HepG2 (cell line): ENCODE data around the gene VAT1L. TPM values are rescaled to one million over a fixed set of nuclear protein-coding genes. Genes with fewer than 3 reads are reported as not detected.

Source experiments
- ATAC-seq: fragments of 200-7000 bp; cut with Tn5 transposase; 3 replicates; pipeline ENCODE4 v1.9.1; 2020; ENCODE audit warnings: mild to moderate bottlenecking, moderate library complexity
- BruUV-seq: library from RNA; stranded (reverse); fragments of 400-500 nt; replicated peaks from 2 replicates; lab custom pipeline; 2021; lab: Mats Ljungman, UMichigan
- CTCF ChIA-PET: fragments of 300-600 bp; formaldehyde crosslinking; extraction: SDS; loops from one replicate; lab custom pipeline; 2021; ENCODE audit warnings: low total read pairs, inconsistent platforms, low intra/inter-chr PET ratio; lab: Yijun Ruan, JAX
- POLR2A ChIA-PET: fragments of 350-600 bp; sonication (Branson Sonifier 250); formaldehyde crosslinking; loops from one replicate; lab custom pipeline; 2020; ENCODE audit warnings: antibody characterized with exemption, inconsistent platforms; lab: Yijun Ruan, JAX
- DNase-seq: peaks from one replicate; pipeline ENCODE4 v3.0.0-alpha.2; 2015; ENCODE audit warnings: low spot score
- FAIRE-seq: peaks from 3 replicates; lab custom pipeline; 2011; peaks lifted over from hg19 to GRCh38; lab: Jason Lieb, UNC
- H2AFZ ChIP-seq: one replicate; pipeline ENCODE4 v1.6.1; 2011; ENCODE audit warnings: low read length, inconsistent platforms
- H3K27ac ChIP-seq: fragments of 300-600 bp; 3 replicates; pipeline ENCODE4 v1.8.0; 2011; ENCODE audit warnings: mixed run types, mild to moderate bottlenecking, mixed read lengths, low read length, inconsistent platforms; ENCODE audit not compliant: insufficient read depth; ENCODE audit errors: extremely low read length
- H3K27me3 ChIP-seq, 2 experiments: fragments of 200-600 bp in 1 of 2; 2 replicates in 1 of 2; 3 replicates in 1 of 2; pipeline versions ENCODE4 v1.6.0 to v1.8.0; 2011; ENCODE audit warnings: low read length in 2 of 2, mild to moderate bottlenecking in 2 of 2, moderate library complexity in 2 of 2, inconsistent platforms in 1 of 2; ENCODE audit not compliant: insufficient read depth in 2 of 2, control insufficient read depth in 1 of 2
- H3K36me3 ChIP-seq, 2 experiments: fragments of 200-600 bp in 1 of 2; replicated peaks in 1 of 2; 2 replicates in 1 of 2; 3 replicates in 1 of 2; pipeline versions ENCODE4 v1.5.1 to v1.8.0; 2011; ENCODE audit warnings: low read length in 2 of 2, inconsistent platforms in 1 of 2; ENCODE audit not compliant: insufficient read depth in 2 of 2, control insufficient read depth in 1 of 2
- H3K4me1 ChIP-seq: 2 replicates; pipeline ENCODE4 v1.5.1; 2012; ENCODE audit warnings: low read length, inconsistent platforms; ENCODE audit not compliant: insufficient read depth
- H3K4me2 ChIP-seq: 2 replicates; pipeline ENCODE4 v1.6.0; 2011; ENCODE audit warnings: low read depth, low read length, inconsistent platforms
- H3K4me3 ChIP-seq, 3 experiments: fragments of 200-600 bp in 1 of 3; sonication (generic), shearing (Covaris generic) in 1 of 3; replicated peaks in 1 of 3; 2 replicates each; pipeline ENCODE4 v1.5.1; 2011 to 2016; ENCODE audit warnings: low read length in 3 of 3, inconsistent platforms in 2 of 3, low read depth in 2 of 3, mild to moderate bottlenecking in 2 of 3, control low read depth in 1 of 3, mixed read lengths in 1 of 3; ENCODE audit not compliant: insufficient read depth in 1 of 3
- H3K79me2 ChIP-seq: one replicate; pipeline ENCODE4 v1.6.1; 2011; ENCODE audit warnings: low read length, inconsistent platforms; ENCODE audit not compliant: insufficient read depth
- H3K9ac ChIP-seq: 2 replicates; pipeline ENCODE4 v1.6.0; 2011; ENCODE audit warnings: mild to moderate bottlenecking, low read depth, low read length, inconsistent platforms; ENCODE audit not compliant: insufficient read depth
- H3K9me3 ChIP-seq: 2 replicates; pipeline ENCODE4 v1.5.1; 2012; ENCODE audit warnings: mild to moderate bottlenecking, low read length
- H4K20me1 ChIP-seq: 2 replicates; pipeline ENCODE4 v1.6.0; 2011; ENCODE audit warnings: inconsistent platforms, mild to moderate bottlenecking, low read length, moderate library complexity; ENCODE audit not compliant: insufficient read depth
- ARID4A ChIP-seq: sonication (generic); formaldehyde crosslinking; IDR thresholded peaks from 2 replicates; pipeline ENCODE4 v1.5.0; 2020; ENCODE audit warnings: mild to moderate bottlenecking, missing genetic modification reagents, borderline replicate concordance
- EP300 ChIP-seq, 3 experiments: sonication (generic) in 1 of 3; formaldehyde crosslinking in 1 of 3; IDR thresholded peaks; 2 replicates each; pipeline versions ENCODE4 v1.5.1 to v1.6.1; 2011 to 2020; ENCODE audit warnings: low read depth in 2 of 3, low read length in 2 of 3, borderline replicate concordance in 1 of 3, improper control_type of control experiment in 1 of 3, mild to moderate bottlenecking in 1 of 3, missing genetic modification reagents in 1 of 3, moderate library complexity in 1 of 3
- ETV6 ChIP-seq: sonication (generic); formaldehyde crosslinking; conservative IDR thresholded peaks from 2 replicates; pipeline ENCODE4 v1.4.0; 2020; ENCODE audit warnings: missing genetic modification reagents
- RAD51 ChIP-seq: fragments of 450-650 bp; IDR thresholded peaks from 2 replicates; pipeline ENCODE4 v1.6.1; 2016; ENCODE audit warnings: borderline replicate concordance
- RARG ChIP-seq: sonication (generic); formaldehyde crosslinking; IDR thresholded peaks from 2 replicates; pipeline ENCODE4 v1.4.0; 2020; ENCODE audit warnings: low read depth, mild to moderate bottlenecking, missing genetic modification reagents
- RBM39 ChIP-seq: fragments of 200-400 bp; formaldehyde crosslinking; IDR thresholded peaks from one replicate; pipeline ENCODE4 v1.6.1; 2018; ENCODE audit warnings: antibody characterized with exemption, mild to moderate bottlenecking, low read depth, low read length; ENCODE audit not compliant: poor library complexity, severe bottlenecking
- REXO4 ChIP-seq: sonication (generic); formaldehyde crosslinking; IDR thresholded peaks from 2 replicates; pipeline ENCODE4 v1.8.0; 2022; ENCODE audit warnings: missing genetic modification reagents, mild to moderate bottlenecking, borderline replicate concordance
- RFXAP ChIP-seq: sonication (generic); formaldehyde crosslinking; IDR thresholded peaks from 2 replicates; pipeline ENCODE4 v1.4.0; 2020; ENCODE audit warnings: missing genetic modification reagents, borderline replicate concordance
- SP140L ChIP-seq: sonication (generic); formaldehyde crosslinking; IDR thresholded peaks from 2 replicates; pipeline ENCODE4 v1.4.0; 2020; ENCODE audit warnings: missing genetic modification reagents, borderline replicate concordance
- STAG1 ChIP-seq: sonication (generic); formaldehyde crosslinking; IDR thresholded peaks from 2 replicates; pipeline ENCODE4 v1.4.0; 2020; ENCODE audit warnings: missing genetic modification reagents
- TAF1 ChIP-seq: sonication (generic); formaldehyde crosslinking; IDR thresholded peaks from 2 replicates; pipeline ENCODE4 v1.4.0; 2020; ENCODE audit warnings: missing genetic modification reagents
- TFDP1 ChIP-seq: IDR thresholded peaks from 2 replicates; pipeline ENCODE4 v1.6.1; 2016; ENCODE audit warnings: missing compliant biosample characterization, missing genetic modification reagents, borderline replicate concordance
- TFDP2 ChIP-seq: sonication (generic); formaldehyde crosslinking; IDR thresholded peaks from 2 replicates; pipeline ENCODE4 v1.4.0; 2020; ENCODE audit warnings: missing genetic modification reagents
- ZNF33B ChIP-seq: sonication (generic); formaldehyde crosslinking; IDR thresholded peaks from 2 replicates; pipeline ENCODE4 v1.5.1; 2020; ENCODE audit warnings: mild to moderate bottlenecking, missing genetic modification reagents
- ZNF558 ChIP-seq: sonication (generic); formaldehyde crosslinking; IDR thresholded peaks from 2 replicates; pipeline ENCODE4 v1.9.0; 2022; ENCODE audit warnings: mild to moderate bottlenecking, missing genetic modification reagents, borderline replicate concordance
- ZNF619 ChIP-seq: sonication (generic); formaldehyde crosslinking; IDR thresholded peaks from 2 replicates; pipeline ENCODE4 v1.4.0; 2020; ENCODE audit warnings: mild to moderate bottlenecking, missing genetic modification reagents
- ZSCAN29 ChIP-seq: sonication (generic); formaldehyde crosslinking; conservative IDR thresholded peaks from 2 replicates; pipeline ENCODE4 v1.4.0; 2020; ENCODE audit warnings: mild to moderate bottlenecking, missing genetic modification reagents
- WGBS: methylation state at CpG from one replicate; pipeline ENCODE4 v1.1.6; 2017; ENCODE audit warnings: low lambda C conversion rate; 5-methylcytosine and 5-hydroxymethylcytosine counted together
- in situ Hi-C: cut with HindIII; loops from 2 replicates; pipeline ENCODE4 v1.10.0; 2017; ENCODE audit warnings: low pct_unique_long_range_greater_than_20kb; ENCODE audit not compliant: extremely low pct_ligation_motif_present
- intact Hi-C: fragments of 100-400 bp; cut with micrococcal nuclease; formaldehyde crosslinking; loops from one replicate; pipeline ENCODE4 v1.10.0; 2022; ENCODE audit not compliant: unreplicated experiment
- polyA plus RNA-seq, 8 experiments: library from polyadenylated mRNA; depleted of rRNA in 3 of 8; stranded (reverse) in 7 of 8; unstranded in 1 of 8; fragments of >200 nt; fragmentation: Illumina TruSeq in 4 of 8; extraction: Trizol in 4 of 8; gene quantifications; 2 replicates each; pipeline versions ENCODE4 v1.2.1 to v1.2.3, GENCODE V29; 2011 to 2016; ENCODE audit warnings: low read depth in 4 of 8, missing spikeins in 1 of 8, mixed read lengths in 1 of 8; ENCODE audit not compliant: insufficient read depth in 1 of 8
- total RNA-seq, 5 experiments: library from RNA; depleted of rRNA; stranded (reverse); fragments of >200 nt; fragmentation: Illumina TruSeq; extraction: Trizol; gene quantifications; 2 replicates each; pipeline ENCODE4 v1.2.3, GENCODE V29; 2016; ENCODE audit warnings: low read depth in 1 of 5
- TF ChIP-seq, protein P1 (sequence below): sonication (generic); formaldehyde crosslinking; IDR thresholded peaks from 2 replicates; pipeline ENCODE4 v1.8.0; 2022; ENCODE audit warnings: mild to moderate bottlenecking, missing genetic modification reagents, moderate library complexity

VAT1L gene
- total and polyA plus RNA-seq, 2 of the 13 experiments (the other 11 are each of a cell fraction or from before 2014, with no cell fraction given) = not detected

DNA sequence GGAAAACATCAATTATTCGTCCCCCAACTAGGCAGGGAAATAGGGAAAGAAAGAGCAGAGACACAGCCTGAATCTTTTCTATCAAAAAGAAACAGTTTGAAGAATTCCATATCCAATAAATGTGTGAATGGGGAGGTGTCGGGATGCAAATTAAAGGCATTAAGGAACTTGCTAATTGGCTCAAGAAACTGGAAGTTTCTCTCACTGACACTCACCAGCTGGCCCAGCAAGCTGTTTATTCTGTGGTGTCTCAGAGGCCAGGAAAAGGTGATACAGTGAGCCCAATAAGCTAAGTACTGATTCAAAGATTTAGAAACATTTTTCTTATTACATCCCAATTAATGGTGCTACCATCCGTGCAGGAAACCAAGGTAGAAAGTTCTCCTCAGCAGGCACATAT, 129.6 kb downstream of the VAT1L start:
- DNase-seq (no peak), ATAC-seq (no peak), FAIRE-seq (no peak)
- Histone ChIP-seq H3K27me3 (peaks cover 0 to 22% of the 10 kb centered on the region in 2 experiments; a peak in 4 of 5 replicates), H4K20me1 (no peaks in the 10 kb centered on the region), H3K79me2 (no peaks in the 10 kb centered on the region), H3K27ac (no peak overlapping the region), H3K36me3 (no peaks in the 10 kb centered on the region), H3K4me2 (no peak overlapping the region), H3K4me3 (no peak overlapping the region), H2AFZ (no peak overlapping the region), H3K4me1 (0 out of 2 replicates have a peak, but pooled peaks cover 5% of the 10 kb centered on the region), H3K9ac (no peak overlapping the region), H3K9me3 (no peaks in the 10 kb centered on the region)
- ChIA-PET CTCF (no interaction called here), POLR2A (no interaction called here)
- BruUV-seq = no TSS peak
- intact Hi-C loops (no loop called here), in situ Hi-C loops (loop anchor here (25.0 kb wide), 1 partner anchor 106 kb away; no protein-coding TSS in a partner anchor)
- TF ChIP-seq TFDP2 (CRISPR knock-in tag) (no peak), REXO4 (CRISPR knock-in tag) (no peak), ARID4A (CRISPR knock-in tag) (no peak), ZNF33B (CRISPR knock-in tag) (no peak), ZNF619 (no peak), ZSCAN29 (CRISPR knock-in tag) (no peak), SP140L (CRISPR knock-in tag) (no peak), RAD51 (no peak), ZNF558 (no peak), TFDP1 (CRISPR knock-in tag) (no peak), RBM39 (no peak), RFXAP (CRISPR knock-in tag) (no peak), RARG (CRISPR knock-in tag) (no peak), EP300 (IDR thresholded peaks at IDR 0.05; ENCODE audit: low read depth in 2 of 2, low read length in 2 of 2) (no peak), EP300 (CRISPR knock-in tag; IDR thresholded peaks at IDR 0.05; ENCODE audit: borderline replicate concordance) (no peak), ETV6 (CRISPR knock-in tag) (no peak), TAF1 (no peak), STAG1 (no peak)
- TF ChIP-seq, protein P1, sequence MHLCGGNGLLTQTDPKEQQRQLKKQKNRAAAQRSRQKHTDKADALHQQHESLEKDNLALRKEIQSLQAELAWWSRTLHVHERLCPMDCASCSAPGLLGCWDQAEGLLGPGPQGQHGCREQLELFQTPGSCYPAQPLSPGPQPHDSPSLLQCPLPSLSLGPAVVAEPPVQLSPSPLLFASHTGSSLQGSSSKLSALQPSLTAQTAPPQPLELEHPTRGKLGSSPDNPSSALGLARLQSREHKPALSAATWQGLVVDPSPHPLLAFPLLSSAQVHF = no peak
- WGBS = 12% methylated on average over 3 of the region's 3 CpGs
